Measurements from ENCODE around the gene DYNC2LI1.

Gene DYNC2LI1

DNA sequence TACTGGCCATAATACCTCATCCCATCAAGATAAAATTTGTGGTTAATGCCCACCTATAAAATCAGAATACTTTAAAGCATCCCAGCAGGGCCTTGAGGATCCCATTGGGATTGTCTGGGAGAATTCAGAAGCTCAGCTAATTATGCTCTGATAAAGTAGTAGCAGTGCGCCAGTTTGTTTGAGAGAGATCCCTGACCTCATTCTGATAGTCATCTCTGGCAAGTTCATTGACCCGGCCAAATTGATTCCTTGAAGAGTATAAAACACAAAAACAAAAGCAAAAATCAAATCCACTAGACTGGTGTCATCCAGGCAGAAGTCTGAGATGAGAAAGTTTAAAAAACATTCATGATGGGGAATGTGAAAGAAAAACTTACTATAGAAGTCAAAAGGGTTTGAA, 50.7 kb downstream of the DYNC2LI1 start:
- H3K4me3 ChIP-seq (ENCODE audit: low read depth, low read length) = no peak overlapping the region
- TF ChIP-seq, protein P1, sequence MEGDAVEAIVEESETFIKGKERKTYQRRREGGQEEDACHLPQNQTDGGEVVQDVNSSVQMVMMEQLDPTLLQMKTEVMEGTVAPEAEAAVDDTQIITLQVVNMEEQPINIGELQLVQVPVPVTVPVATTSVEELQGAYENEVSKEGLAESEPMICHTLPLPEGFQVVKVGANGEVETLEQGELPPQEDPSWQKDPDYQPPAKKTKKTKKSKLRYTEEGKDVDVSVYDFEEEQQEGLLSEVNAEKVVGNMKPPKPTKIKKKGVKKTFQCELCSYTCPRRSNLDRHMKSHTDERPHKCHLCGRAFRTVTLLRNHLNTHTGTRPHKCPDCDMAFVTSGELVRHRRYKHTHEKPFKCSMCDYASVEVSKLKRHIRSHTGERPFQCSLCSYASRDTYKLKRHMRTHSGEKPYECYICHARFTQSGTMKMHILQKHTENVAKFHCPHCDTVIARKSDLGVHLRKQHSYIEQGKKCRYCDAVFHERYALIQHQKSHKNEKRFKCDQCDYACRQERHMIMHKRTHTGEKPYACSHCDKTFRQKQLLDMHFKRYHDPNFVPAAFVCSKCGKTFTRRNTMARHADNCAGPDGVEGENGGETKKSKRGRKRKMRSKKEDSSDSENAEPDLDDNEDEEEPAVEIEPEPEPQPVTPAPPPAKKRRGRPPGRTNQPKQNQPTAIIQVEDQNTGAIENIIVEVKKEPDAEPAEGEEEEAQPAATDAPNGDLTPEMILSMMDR (IDR thresholded peaks at IDR 0.05; ENCODE audit: low read depth, low read length) = no peak

- TF ChIP-seq, protein P1 (IDR thresholded peaks at IDR 0.05; ENCODE audit: low read depth, low read length) = no peak
- no peak overlapping the region for H3K4me3 ChIP-seq (ENCODE audit: low read depth, low read length)
Measured at GRCh38 chr2:43824951-43825493, 51.2 kb downstream of the DYNC2LI1 start.

- TF ChIP-seq, protein P1 (IDR thresholded peaks at IDR 0.05; ENCODE audit: low read depth, low read length) = no peak
Measured at GRCh38 chr2:43825841-43826240, 52.0 kb downstream of the DYNC2LI1 start.

GRCh38 chr2:43826305-43827250, 52.7 kb downstream of the DYNC2LI1 start:
- TF ChIP-seq, protein P1 (IDR thresholded peaks at IDR 0.05; ENCODE audit: low read depth, low read length) = no peak
- no peak overlapping the region for H3K4me3 ChIP-seq (ENCODE audit: low read depth, low read length)

More at GRCh38 chr2:43825841-43826240, 52.0 kb downstream of the DYNC2LI1 start:
- no peak overlapping the region for H3K4me3 ChIP-seq (ENCODE audit: low read depth, low read length)

- TF ChIP-seq, protein P1 (IDR thresholded peaks at IDR 0.05; ENCODE audit: low read depth, low read length) = no peak
- no peak overlapping the region for H3K4me3 ChIP-seq (ENCODE audit: low read depth, low read length)
Measured at GRCh38 chr2:43831543-43832294, 57.9 kb downstream of the DYNC2LI1 start.

DNA sequence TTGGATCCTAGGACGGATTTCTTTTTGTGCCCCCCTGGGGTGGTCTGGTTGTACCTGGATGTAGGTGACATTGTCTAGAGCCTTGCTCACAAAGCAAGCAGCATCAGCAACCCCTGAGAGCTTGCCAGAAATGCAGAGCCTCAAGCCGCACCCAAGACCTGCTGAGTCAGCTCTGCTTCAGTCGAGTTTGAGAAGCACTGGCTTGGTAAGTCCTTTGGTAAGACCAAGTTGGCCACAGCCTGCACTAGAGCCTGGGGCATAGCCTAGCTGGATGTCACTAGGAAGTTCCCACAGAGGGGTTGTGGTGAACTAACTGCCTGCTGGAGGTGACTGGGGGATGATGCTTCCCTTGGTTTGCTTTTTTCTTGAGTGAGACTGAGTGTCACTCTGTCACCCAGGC, 58.6 kb downstream of the DYNC2LI1 start:
- no peak overlapping the region for H3K4me3 ChIP-seq (ENCODE audit: low read depth, low read length)
- TF ChIP-seq, protein P1 (IDR thresholded peaks at IDR 0.05; ENCODE audit: low read depth, low read length) = no peak
